Astrocyte of the spinal cord (primary cell): ENCODE data around the gene KLHL35.

ENCODE experiments used
- DNase-seq: peaks from one replicate; pipeline ENCODE4 v3.0.0; 2011; ENCODE audit warnings: low read depth, low spot score
- H3K4me3 ChIP-seq: 2 replicates; pipeline ENCODE4 v1.5.1; 2011; ENCODE audit warnings: low read depth, mild to moderate bottlenecking, low read length, moderate library complexity
- CTCF ChIP-seq: IDR thresholded peaks from 2 replicates; pipeline ENCODE4 v1.5.1; 2012; ENCODE audit warnings: low read depth, mild to moderate bottlenecking, low read length, inconsistent platforms
- in situ Hi-C: cut with HindIII; loops from 2 replicates; pipeline ENCODE4 v1.10.0; 2017; ENCODE audit warnings: low sequenced_read_pairs

Gene KLHL35

GRCh38 chr11:75441804-75442132 lies 8.8 kb upstream of the KLHL35 start:
- H3K4me3 ChIP-seq = no peak overlapping the region
- DNase-seq = no peak
- TF ChIP-seq CTCF = no peak
- in situ Hi-C loops = no loop called here

- in situ Hi-C loops = no loop called here
- TF ChIP-seq CTCF = no peak
- DNase-seq = no peak
- H3K4me3 ChIP-seq = no peak overlapping the region
These were observed 8.2 kb upstream of the KLHL35 start for GRCh38 chr11:75440960-75441803.

GRCh38 chr11:75439495-75440120 lies 6.6 kb upstream of the KLHL35 start:
- no peak overlapping the region for H3K4me3 ChIP-seq
- in situ Hi-C loops = no loop called here
- TF ChIP-seq CTCF = no peak
- DNase-seq = no peak

DNA sequence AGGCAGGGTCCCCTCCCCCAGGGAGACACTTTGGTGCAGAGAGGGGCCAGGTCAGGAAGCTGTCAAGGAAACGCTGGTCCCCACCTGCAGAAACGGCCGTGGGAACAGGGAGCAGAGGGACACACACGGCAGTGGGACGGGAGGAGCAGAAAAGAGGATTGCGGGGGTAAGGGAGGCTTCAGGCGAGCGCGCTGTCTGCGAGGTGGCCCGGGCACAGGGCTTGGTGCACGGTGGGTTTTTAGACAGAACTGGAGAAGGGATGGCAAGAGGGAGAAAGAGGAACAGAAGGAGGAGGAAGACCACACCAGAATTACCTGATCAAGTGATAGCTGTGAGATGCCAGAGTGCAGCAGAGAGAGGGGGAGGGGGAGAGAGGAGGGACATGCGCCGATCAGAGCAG lies 6.0 kb upstream of the KLHL35 start:
- in situ Hi-C loops = no loop called here
- no peak for TF ChIP-seq CTCF
- DNase-seq = no peak
- no peak overlapping the region for H3K4me3 ChIP-seq

GRCh38 chr11:75437966-75438659 lies 5.1 kb upstream of the KLHL35 start:
- in situ Hi-C loops = no loop called here
- TF ChIP-seq CTCF = no peak
- no peak for DNase-seq
- no peak overlapping the region for H3K4me3 ChIP-seq

GRCh38 chr11:75436806-75437205 lies 3.8 kb upstream of the KLHL35 start:
- no peak for DNase-seq
- in situ Hi-C loops = no loop called here
- H3K4me3 ChIP-seq = no peak overlapping the region
- TF ChIP-seq CTCF = no peak
